K562 treated with DMSO at 1 percent for 12 hours (cell line): ENCODE measurements around the gene TBC1D9B. TPM values are rescaled to one million over a fixed set of nuclear protein-coding genes. Genes with fewer than 3 reads are reported as not detected.

Experiments
- total RNA-seq: library from RNA; unstranded; fragments of 300-600 nt; gene quantifications from 2 replicates; pipeline ENCODE4 v1.2.3, GENCODE V29; 2022; ENCODE audit not compliant: insufficient read depth

TBC1D9B gene
- total RNA-seq = 22.1 and 54.7 TPM in 2 replicates

GRCh38 chr5:179907556-179908324 lies at the start of gene TBC1D9B:
Gene TBC1D9B (minus strand): TSS chr5:179907897. CDS start chr5:179907821, 76 bp downstream.

GRCh38 chr5:179858586-179859427 lies 48.9 kb downstream of the TBC1D9B start, which contains the start of gene MRNIP:
Gene MRNIP (minus strand): TSS chr5:179858817. CDS start chr5:179858796, 21 bp downstream.

DNA sequence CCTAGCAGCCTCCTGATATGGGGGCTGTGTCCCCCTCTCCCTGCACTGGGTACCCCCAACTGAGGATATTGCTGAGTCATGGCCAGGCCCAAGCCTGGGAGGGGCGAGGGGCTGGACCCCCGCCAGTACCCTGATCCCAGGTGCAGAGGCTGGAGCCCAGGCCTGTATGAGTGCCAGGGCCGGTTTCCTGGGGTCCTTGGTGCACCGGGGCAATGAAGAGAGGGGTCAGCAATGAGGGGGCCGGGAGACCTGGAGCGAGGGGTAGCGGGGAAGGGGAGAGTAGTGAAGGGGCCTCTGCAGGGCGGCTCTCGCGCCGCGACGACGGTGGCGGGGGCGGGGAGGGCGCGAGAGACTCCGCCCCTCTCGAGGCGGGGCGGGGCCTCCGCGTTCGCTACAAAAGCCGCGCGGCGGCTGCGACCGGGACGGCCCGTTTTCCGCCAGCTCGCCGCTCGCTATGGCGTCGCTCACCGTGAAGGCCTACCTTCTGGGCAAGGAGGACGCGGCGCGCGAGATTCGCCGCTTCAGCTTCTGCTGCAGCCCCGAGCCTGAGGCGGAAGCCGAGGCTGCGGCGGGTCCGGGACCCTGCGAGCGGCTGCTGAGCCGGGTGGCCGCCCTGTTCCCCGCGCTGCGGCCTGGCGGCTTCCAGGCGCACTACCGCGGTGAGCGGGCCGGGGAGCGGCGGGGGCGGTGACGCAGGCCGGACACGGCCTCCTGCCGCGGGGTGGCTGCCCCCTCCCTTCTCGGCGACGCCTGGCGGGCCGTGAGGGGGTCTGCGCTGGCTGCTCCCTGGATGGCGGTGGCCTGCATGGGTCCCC lies 87.0 kb downstream of the TBC1D9B start, which contains the start of gene SQSTM1:
TSS of gene SQSTM1 (plus strand) at position 423 of the 815 bp plus-strand sequence. CDS start at position 455, 32 bp downstream.

Other genes starting within 250 kb of the TBC1D9B start
- not detected in 2 replicates for gene CBY3, start 226.9 kb downstream of the TBC1D9B start, total RNA-seq
- gene CANX, start 208.9 kb downstream of the TBC1D9B start, total RNA-seq = 124 and 298 TPM in 2 replicates
- 6.6 and 20.4 TPM in 2 replicates for gene MAML1, start 175.1 kb downstream of the TBC1D9B start, total RNA-seq
- not detected in 2 replicates for gene LTC4S, start 113.9 kb downstream of the TBC1D9B start, total RNA-seq
- gene MGAT4B, start 101.0 kb downstream of the TBC1D9B start, total RNA-seq = 158 and 178 TPM in 2 replicates
- 424 and 523 TPM in 2 replicates for gene SQSTM1, start 87.0 kb downstream of the TBC1D9B start, total RNA-seq
- gene MRNIP, start 49.1 kb downstream of the TBC1D9B start, total RNA-seq = 17.2 and 28.5 TPM in 2 replicates
- gene RNF130, start 163.9 kb upstream of the TBC1D9B start, total RNA-seq = 50.2 and 75.1 TPM in 2 replicates